ENCODE measurements around the gene EFR3B.
A peak's percentile ranks its signal among the peaks of the same experiment; 100 is the strongest.
"Not testable (repeated sequence)": the region's sequence is repeated elsewhere in the genome, so short reads cannot be mapped to it uniquely, and the experiment has no call there.

EFR3B gene, protein sequence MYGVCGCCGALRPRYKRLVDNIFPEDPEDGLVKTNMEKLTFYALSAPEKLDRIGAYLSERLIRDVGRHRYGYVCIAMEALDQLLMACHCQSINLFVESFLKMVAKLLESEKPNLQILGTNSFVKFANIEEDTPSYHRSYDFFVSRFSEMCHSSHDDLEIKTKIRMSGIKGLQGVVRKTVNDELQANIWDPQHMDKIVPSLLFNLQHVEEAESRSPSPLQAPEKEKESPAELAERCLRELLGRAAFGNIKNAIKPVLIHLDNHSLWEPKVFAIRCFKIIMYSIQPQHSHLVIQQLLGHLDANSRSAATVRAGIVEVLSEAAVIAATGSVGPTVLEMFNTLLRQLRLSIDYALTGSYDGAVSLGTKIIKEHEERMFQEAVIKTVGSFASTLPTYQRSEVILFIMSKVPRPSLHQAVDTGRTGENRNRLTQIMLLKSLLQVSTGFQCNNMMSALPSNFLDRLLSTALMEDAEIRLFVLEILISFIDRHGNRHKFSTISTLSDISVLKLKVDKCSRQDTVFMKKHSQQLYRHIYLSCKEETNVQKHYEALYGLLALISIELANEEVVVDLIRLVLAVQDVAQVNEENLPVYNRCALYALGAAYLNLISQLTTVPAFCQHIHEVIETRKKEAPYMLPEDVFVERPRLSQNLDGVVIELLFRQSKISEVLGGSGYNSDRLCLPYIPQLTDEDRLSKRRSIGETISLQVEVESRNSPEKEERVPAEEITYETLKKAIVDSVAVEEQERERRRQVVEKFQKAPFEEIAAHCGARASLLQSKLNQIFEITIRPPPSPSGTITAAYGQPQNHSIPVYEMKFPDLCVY

DNA sequence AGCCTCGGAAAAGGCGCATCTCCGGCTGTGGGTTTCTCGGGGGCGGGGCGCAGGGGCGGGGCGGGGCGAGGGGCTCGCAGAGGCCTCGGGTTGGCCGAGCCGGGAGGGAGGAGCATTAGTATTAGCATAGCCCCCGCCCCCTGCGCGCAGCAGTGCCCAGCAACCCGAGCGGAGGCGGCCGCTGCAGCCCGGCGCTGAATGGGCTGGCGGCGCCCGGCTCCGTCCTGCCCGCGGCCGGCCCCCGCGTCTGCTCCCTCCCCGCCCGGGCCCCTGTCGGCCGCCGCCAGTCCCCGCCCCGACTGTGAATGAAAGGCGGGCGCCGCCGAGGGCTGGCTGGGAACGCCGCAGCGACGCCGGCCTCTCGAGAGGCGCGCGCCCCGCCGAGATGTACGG lies at the start of gene EFR3B:
Gene EFR3B, plus strand, starts transcription at position 149 of the 393 bp plus-strand sequence. Its CDS starts 237 bp downstream, at position 386.
- peak; percentile 80 to 81 for DNase-seq

DNA sequence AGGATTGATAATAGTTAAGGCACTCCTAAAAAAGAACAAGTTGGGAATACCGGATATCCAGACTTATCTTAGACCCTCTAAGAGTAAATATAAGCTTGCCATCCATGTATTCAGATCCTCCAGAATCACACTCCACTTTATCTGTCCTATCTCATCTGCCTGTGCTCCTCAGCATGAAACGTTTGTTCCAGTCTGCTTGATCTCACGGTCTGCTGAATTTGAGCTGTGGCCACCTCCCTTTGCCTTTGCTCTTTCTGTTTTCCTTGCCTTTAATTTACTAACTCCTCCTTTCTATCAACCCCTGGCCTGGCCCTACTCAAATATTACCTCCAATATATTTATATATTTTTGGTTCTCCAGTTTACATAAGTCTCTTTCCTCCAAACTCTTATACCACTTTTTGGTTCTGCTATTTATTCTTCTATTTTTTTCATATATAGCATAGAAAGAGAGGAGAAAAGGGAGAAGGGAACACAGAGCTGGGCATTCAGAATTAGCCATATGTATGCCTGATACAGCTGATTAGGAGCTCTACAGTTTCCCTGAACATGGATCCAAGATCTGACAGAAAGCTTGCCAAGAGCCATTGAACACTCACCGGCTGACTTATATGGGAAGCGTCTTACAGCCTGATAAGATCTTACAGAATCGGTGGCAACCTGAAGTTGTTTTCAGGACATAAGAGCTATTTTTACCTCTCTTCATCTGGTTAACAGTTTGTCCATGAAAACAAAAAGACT lies 48.3 kb upstream of the EFR3B start:
- no peak for DNase-seq

DNA sequence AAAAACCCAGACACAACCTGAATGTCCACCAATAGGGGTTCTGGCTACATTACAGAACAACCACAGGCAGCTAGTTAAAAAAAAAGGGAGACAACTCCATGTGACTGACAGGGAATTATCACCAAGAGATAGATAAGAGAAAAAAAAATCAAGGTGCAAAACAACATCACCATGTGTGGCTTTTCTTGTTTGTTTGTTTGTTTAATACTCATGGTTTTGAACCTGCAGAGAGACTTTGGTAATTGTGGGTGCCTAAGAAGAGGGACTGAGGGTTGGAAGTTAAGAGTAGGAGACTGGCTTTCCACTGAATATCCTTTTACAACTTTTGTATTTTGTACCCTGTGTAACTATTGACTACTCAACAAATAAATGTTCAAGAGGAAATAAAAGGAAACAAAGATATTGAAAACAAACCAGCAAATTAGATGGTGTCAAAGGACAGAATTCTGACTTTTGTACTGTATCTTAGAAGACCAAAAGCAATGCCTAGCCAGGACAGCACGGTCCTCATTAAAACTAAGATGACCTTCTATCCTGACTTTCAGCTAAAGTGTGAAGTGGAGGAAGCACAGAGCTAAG lies 47.6 kb upstream of the EFR3B start:
- DNase-seq, result no peak

DNA sequence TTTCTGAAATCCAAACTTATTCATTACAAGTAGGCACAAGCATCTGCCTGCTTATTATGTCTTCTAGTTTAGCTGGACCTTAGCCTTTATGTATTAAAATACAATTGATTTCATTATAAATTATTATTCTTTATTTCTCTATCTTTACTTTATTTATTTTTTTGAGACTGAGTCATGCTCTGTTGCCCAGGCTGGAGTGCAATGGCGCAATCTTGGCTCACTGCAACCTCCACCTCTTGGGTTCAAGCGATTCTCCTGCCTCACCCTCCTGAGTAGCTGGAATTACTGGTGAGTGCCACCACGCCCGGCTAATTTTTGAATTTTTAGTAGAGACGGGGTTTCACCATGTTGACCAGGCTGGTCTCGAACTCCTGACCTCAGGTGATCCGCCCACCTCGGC lies 42.8 kb upstream of the EFR3B start:
- DNase-seq, result not testable (repeated sequence)

DNA sequence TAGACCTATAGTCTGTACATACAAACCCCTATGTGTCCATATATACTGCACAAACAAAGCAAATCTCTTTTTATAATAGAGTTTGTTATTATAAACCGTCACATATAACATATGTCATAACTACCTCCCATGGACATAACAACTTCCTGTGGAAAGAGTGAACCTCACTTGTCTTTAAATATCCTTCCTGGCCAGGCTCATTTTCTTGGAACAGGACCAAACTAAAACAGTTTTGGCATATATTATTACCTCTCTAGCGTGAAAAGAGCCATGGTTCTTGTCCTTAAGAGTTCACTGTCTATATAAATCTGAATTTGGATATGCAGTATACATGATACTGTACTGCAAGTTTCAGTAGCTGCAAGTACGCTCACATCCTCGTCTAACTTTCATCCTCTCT lies 41.8 kb upstream of the EFR3B start:
- DNase-seq, result no peak

DNA sequence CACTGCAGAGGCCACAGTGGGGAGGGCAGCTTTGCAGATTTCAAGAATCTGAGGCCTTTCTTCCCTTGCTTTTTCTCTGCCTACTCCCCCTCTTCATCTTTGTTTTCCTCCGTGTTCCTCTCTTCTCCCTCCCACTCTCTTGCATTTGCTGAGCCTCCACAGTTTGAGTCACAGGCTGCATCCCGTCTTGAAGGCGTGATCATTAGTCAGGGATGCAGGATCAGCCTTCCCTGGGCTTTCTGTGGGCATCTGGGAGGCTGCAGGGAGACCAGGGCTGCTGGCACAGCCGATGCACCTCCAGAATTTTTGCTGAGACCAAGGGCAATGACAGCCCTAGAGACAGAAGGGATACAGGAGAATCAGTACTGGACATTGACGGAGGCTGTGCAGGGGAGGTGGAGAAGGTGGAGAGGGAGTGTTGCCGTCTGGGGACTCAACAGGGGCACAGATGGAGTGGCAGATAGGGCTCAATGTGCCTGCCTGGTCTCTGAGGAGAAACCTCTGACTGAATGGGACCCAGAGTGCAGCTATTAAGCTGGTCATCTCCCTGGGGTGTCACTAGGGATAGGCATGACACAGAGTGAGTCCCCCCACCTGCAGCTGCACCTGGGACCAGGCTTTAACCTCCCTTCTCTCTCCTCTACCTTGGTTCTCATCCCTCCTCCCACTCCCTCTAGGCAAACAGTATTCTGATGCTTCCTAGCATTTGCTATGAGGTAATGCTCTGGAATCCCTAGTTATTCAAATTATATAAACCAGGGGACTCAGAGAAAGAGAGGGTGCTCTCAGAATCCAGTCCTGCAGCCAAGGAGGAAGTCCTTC lies 41.2 kb upstream of the EFR3B start:
- DNase-seq, result no peak

DNA sequence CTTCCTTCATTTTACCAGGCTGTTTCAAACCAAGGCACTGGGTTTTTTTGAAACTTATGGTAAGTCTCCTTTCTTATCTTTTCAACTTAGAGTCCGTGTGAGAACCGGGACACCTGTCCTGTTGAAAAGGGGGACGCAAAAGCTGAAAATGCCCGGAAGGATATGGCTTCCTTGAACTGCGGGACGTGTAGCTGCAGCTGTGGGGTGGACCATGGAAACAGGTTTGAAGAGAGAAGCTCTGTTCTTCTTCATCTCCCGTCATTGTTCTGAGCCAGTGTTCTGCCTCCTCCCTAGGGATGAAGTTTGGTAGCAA lies 40.6 kb upstream of the EFR3B start:
- DNase-seq, result no peak

DNA sequence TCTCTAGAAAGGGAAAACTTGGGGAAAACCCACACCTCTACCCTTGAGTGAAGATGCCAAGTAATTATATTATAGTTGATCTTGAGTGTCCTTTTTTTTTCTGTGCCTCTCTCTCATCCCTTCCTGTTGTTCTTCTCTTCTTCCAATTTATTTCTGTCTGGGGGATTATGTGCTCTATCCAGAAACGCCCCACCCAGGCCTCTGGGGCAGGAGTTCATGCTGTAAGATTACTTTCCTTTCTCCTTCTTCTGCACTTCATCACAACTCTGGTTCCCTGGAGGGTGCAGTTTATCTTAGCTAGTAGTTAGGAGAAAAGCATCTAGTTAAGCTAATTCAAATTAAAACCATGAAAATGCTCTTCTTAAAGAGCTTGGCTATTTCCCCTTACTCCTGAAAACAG lies 39.8 kb upstream of the EFR3B start:
- no peak for DNase-seq

DNA sequence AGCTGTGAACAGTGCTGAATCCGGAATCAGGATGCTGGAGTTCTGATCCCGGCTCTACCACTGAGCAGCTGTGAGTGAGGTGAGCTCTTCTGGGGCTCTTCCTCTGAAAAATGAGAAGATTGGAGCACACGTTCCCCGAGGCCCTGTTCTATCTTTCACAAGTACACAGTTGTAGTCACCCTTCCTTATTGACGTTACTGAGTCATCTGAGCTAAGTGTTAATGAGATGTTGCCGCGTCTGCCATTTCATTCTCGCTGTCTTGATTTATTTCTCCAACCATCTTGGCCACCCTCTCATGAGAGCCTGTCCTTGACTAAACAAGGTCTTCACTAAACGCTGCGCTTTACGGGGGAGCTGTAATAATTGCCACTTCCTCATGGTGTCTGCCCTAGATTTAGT lies 31.9 kb upstream of the EFR3B start:
- no peak for DNase-seq

DNA sequence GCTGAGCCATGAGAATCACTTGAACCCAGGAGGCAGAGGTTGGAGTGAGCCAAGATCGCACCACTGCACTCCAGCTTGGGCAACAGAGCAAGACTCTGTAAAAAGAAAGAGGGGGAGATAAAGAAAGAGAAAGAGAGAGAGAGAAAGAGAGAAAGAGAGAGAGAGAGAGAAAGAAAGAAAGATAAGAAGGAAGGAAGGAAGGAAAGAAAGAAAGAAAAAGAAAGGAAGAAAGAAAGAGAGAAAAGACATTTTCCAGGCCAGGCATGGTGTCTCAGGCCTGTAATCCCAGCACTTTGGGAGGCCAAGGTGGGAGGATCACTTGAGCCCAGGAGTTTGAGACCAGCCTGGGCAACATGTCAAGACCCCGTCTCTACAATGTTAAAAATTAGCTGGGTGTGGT lies 30.5 kb upstream of the EFR3B start:
- not testable (repeated sequence) for DNase-seq

DNA sequence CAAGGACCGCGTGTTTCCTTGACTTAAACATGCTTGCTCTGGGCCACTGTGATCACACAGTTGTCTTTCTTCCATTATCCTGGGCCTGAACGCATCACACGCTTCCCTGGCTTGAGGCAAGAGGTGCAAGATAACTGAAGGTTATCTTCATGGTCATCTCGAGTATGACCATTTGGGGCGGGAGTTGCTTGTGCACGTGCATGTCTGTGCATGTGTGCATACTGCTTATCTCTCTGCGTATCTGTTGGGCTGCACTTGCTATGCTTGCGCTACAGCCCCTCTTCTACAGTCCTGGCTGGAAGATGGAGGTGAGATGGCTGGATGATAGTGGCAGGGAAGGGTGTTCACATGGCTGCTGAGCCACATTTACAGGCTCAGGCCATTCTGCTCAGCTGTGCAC lies 27.2 kb upstream of the EFR3B start:
- DNase-seq, result no peak

DNA sequence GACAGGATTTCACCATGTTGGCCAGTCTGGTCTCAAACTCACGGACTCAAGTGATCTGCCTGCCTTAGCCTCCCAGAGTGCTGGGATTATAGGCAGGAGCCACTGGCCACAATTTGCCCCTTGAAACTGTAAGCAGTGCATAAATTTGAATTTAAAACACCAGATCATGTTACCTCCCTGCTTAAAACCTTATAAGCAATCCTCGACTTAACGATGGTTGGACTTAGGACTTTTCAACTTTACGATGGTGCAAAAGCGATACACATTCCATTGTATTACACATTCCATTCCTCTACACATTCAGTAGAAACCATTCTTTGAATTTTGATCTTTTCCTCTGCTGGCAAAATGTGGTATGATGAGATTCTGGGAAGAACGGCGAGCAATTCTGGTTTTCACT lies 23.2 kb upstream of the EFR3B start:
- no peak for DNase-seq

DNA sequence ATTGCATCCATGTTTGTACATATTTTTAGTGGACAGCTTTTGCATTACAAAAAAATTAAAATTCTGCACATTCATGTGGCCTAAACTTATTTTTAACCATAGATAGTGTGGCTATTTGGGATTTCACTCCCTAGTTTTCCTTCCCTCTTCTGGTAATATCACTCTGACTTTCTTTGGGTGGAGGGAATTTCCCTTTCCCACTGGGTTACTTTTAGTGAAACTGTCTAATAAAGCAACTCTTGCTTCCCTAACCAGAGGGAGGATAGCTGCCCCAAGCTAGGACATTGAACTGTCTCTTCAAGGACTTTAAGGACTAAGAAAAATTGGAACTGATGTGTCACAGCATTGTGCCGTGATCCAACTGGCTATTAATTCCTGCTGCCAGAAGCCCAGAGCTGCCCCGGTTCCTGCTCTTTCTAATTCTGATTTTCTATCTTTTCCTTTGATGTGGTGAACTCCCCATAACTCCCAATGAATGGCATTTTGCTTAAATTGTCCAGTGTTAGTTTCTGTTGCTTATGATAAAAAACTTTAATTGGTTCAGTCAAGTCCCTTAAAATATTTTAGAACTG lies 20.0 kb upstream of the EFR3B start:
- DNase-seq, result no peak

DNA sequence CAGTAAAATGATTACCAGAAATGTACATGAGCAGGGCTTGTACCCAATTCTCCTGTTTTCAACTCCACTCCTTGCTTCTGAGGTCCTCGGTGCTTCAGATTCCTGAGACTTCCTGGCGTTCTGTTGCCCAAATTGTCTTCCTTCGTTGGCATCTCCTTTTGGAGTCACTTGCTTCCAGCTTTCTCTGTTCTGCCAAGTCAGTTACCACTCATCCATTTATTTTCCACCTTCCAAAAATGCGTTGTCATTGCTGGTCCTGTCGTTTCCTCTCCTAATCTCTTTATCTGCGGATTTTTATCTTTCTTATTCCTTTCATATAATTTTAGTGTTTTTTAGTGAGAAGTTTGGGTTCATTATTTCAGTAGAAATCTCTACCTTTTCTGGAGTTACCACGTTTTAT lies 18.5 kb upstream of the EFR3B start:
- no peak for DNase-seq

DNA sequence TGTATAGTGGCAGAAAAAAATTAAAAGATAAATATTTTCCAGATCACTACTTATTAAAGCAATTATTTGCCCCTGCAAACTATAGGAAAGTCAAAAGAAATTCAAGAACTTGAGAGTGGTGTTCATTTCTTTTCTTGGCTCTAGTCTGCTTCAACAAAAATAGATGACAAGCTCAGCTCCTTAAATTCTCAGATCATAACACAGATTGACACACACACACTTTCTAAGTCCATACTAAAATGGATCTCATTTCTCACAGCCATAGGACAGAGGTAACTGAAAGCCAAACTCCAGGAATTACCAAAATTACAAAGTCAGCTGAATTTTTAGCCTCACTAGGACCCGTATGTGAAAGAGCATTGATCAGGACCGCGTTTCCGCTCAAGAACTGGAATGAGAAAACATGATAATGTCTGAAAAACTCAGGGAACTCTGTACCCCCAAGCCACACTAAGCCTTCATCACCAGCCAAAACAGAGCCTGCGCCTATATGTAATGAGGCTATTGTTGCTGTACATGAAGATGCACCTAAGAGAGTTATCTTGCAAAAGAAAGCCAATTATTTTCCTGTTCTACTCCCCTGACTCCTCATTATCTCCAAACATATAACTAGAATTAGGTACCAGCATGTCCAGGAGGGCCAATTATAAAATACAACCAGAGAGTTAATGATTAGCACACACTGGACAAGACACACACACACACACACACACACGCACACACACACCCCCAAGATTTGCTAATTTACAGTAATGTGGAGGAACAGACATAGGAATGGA lies 16.5 kb upstream of the EFR3B start:
- no peak for DNase-seq

DNA sequence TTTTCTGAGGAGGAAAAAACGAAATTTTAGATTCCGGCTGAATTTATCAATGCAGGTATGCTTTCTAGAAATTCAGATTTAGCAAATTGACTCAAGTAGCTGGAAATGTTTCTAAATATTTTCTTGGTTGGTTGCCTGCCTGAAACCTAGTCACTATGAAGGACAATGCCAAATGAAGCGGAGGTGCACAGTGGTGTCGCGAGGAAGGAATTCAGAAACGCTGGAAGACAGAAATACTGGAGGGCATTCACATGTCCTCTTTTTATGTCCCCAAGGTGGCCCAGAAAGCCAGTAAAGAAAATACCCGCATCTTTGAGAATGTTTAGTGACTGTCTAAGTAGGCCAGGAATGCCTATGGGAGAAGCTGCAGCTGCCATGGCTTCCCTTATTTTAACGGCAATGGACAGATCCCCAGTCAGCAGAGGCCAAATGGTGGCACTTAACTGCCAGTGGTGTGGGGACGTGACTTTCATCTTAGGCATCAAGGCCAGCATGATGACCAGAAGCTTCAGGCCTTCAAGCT lies 15.8 kb upstream of the EFR3B start:
- DNase-seq, result no peak

DNA sequence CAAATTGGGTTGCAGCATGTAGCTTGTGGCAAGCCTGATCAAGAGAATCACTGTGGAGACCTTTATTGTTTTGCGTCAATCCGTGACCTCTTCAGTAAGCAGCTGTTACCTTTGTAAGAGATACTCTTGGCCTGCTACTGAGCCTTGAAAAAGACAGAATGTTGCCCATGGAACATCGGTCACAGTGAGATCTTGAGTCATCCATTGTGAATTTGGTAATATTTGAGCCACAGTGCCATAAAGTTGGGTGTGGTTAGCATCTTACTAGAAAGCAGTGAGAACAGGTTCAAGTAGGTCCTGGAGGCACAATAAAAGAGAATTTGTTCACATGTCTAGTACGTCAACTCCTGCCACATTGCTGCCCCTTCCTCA lies 12.7 kb upstream of the EFR3B start:
- no peak for DNase-seq

DNA sequence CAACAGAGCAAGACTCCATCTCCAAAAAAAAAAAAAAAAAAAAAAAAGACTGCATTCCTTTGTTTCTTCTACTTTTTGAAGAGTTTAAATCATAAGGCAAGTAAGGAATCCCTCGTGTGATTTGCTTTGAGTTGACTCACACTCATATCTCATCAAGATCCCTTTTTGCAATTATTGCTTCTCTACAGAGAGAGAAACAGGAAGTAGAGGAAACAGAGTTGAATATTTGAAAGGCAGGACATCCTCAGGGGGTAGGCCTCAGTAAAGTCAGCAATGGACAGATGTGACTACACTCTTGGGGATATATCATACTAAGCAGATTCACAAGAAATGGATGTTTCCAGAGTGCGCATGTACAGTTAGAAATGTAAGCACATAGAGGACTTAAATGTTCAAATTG lies 11.2 kb upstream of the EFR3B start:
- peak; percentile 12 to 34 for DNase-seq

DNA sequence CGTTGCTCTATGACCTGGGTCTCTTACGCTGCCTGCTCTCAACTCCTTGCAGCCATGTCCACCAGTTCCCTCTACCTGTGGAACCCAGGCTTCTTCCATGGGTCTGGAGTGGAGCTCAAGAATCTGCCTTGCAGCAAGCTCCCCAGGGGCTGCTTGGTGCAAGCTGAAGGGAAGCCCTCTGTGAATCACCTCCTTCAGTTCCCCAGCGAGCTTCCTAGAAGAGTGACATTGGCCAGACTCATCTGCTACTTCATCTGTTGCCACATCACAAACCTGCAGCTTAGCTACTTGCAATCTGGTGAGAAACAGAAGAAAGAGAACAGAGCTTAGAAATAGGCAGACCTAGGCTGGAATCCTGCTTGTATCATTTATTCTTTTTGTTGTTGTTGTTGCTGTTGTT lies 9.8 kb upstream of the EFR3B start:
- DNase-seq, result no peak

DNA sequence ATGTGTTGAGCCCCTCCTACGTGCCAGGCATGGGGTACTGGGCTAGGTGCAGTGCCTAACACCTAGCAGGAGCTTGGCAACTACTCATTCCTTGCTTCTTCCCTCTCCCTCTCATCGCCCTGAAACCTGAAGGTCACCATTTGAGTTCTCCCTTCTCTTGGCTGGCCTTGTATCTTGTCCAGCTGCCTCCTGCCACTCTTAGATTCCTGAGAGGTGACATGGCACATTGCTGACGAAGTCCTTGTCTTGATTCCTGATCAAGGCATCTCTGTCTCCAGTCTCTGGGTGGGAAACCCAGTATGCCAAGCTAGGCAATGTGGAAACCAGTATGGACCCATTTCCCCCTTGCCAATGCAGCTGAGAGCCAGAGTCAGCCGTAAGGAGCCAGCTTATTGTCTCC lies 9.0 kb upstream of the EFR3B start:
- DNase-seq, result no peak

DNA sequence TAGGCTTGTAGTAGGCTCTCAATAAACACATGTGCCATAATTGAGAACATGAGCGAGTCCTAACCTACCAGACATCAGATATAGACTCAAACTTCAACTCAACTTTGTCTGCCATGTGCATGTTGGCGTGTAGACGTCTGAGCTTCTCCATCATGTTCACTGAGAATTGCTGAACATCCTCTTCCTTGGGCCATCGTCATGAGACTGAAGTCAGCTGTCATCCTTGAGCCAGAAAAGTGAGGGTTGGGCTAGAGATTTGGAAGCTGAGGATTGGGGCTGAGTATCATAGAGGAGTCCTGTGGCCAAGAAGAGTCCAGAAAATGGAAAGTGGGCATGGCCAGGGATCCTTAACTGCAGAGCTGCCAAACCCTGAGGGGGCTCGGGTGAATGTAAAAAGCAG lies 7.8 kb upstream of the EFR3B start:
- no peak for DNase-seq

Measured in AML-193 (cell line).